WTC11 (cell line): ENCODE measurements around the gene PCBP3.

Experiments
- NR3C1 ChIP-seq: sonication (generic); formaldehyde crosslinking; conservative IDR thresholded peaks from 2 replicates; pipeline ENCODE4 v1.8.1; 2023; ENCODE audit warnings: low read depth, mild to moderate bottlenecking, missing genetic modification reagents
- SP1 ChIP-seq: sonication (generic); formaldehyde crosslinking; conservative IDR thresholded peaks from 2 replicates; pipeline ENCODE4 v1.8.1; 2022; ENCODE audit warnings: missing genetic modification reagents
- ZBTB21 ChIP-seq: sonication (generic); formaldehyde crosslinking; IDR thresholded peaks from 2 replicates; pipeline ENCODE4 v1.8.1; 2023; ENCODE audit warnings: mild to moderate bottlenecking, missing genetic modification reagents, borderline replicate concordance
- TF ChIP-seq, protein P1 (sequence below): sonication (generic); formaldehyde crosslinking; IDR thresholded peaks from 2 replicates; pipeline ENCODE4 v1.8.0; 2022; ENCODE audit warnings: mild to moderate bottlenecking, missing genetic modification reagents
- TF ChIP-seq, protein P2 (sequence below): fragments of 200-600 bp; IDR thresholded peaks from 2 replicates; pipeline ENCODE4 v1.8.0; 2022; ENCODE audit warnings: antibody characterized with exemption
- TF ChIP-seq, protein P3 (sequence below): sonication (generic); formaldehyde crosslinking; IDR thresholded peaks from 2 replicates; pipeline ENCODE4 v1.8.0; 2022; ENCODE audit warnings: mild to moderate bottlenecking, missing genetic modification reagents
- TF ChIP-seq, protein P4 (sequence below): sonication (generic); formaldehyde crosslinking; IDR thresholded peaks from 2 replicates; pipeline ENCODE4 v1.8.1; 2023; ENCODE audit warnings: mild to moderate bottlenecking, missing genetic modification reagents, moderate library complexity
- TF ChIP-seq, protein P5 (sequence below): sonication (generic); formaldehyde crosslinking; IDR thresholded peaks from 2 replicates; pipeline ENCODE4 v1.8.1; 2022; ENCODE audit warnings: mild to moderate bottlenecking, missing genetic modification reagents, moderate library complexity, borderline replicate concordance

DNA sequence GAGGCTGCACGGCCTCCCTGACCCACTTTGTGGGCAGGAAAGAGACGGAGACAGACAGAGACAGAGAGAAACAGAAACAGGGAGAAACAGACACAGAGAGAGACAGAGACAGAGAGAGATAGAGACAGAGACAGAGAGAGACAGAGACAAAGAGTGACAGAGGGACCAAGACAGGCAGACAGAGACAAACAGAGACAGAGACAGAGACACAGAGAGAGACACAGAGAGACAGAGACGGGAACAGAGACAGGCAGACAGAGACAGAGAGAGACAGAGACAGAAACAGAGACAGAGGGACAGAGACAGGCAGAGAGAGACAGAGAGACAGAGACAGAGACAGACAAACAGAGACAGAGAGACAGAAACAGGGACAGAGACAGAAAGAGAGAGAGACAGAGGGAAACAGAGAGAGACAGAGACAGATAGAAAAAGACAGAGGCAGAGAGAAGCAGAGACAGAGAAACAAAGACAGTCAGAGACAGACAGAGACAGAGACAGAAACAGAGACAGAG is 341.1 kb downstream of the PCBP3 start:
- TF ChIP-seq NR3C1 (CRISPR knock-in tag) (no peak), SP1 (CRISPR knock-in tag) (no peak), ZBTB21 (CRISPR knock-in tag) (no peak)
- TF ChIP-seq, protein P1, sequence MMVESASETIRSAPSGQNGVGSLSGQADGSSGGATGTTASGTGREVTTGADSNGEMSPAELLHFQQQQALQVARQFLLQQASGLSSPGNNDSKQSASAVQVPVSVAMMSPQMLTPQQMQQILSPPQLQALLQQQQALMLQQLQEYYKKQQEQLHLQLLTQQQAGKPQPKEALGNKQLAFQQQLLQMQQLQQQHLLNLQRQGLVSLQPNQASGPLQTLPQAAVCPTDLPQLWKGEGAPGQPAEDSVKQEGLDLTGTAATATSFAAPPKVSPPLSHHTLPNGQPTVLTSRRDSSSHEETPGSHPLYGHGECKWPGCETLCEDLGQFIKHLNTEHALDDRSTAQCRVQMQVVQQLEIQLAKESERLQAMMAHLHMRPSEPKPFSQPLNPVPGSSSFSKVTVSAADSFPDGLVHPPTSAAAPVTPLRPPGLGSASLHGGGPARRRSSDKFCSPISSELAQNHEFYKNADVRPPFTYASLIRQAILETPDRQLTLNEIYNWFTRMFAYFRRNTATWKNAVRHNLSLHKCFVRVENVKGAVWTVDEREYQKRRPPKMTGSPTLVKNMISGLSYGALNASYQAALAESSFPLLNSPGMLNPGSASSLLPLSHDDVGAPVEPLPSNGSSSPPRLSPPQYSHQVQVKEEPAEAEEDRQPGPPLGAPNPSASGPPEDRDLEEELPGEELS (CRISPR knock-in tag): no peak
- TF ChIP-seq, protein P2, sequence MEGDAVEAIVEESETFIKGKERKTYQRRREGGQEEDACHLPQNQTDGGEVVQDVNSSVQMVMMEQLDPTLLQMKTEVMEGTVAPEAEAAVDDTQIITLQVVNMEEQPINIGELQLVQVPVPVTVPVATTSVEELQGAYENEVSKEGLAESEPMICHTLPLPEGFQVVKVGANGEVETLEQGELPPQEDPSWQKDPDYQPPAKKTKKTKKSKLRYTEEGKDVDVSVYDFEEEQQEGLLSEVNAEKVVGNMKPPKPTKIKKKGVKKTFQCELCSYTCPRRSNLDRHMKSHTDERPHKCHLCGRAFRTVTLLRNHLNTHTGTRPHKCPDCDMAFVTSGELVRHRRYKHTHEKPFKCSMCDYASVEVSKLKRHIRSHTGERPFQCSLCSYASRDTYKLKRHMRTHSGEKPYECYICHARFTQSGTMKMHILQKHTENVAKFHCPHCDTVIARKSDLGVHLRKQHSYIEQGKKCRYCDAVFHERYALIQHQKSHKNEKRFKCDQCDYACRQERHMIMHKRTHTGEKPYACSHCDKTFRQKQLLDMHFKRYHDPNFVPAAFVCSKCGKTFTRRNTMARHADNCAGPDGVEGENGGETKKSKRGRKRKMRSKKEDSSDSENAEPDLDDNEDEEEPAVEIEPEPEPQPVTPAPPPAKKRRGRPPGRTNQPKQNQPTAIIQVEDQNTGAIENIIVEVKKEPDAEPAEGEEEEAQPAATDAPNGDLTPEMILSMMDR: no peak
- TF ChIP-seq, protein P3, sequence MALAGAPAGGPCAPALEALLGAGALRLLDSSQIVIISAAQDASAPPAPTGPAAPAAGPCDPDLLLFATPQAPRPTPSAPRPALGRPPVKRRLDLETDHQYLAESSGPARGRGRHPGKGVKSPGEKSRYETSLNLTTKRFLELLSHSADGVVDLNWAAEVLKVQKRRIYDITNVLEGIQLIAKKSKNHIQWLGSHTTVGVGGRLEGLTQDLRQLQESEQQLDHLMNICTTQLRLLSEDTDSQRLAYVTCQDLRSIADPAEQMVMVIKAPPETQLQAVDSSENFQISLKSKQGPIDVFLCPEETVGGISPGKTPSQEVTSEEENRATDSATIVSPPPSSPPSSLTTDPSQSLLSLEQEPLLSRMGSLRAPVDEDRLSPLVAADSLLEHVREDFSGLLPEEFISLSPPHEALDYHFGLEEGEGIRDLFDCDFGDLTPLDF: no peak
- TF ChIP-seq, protein P4, sequence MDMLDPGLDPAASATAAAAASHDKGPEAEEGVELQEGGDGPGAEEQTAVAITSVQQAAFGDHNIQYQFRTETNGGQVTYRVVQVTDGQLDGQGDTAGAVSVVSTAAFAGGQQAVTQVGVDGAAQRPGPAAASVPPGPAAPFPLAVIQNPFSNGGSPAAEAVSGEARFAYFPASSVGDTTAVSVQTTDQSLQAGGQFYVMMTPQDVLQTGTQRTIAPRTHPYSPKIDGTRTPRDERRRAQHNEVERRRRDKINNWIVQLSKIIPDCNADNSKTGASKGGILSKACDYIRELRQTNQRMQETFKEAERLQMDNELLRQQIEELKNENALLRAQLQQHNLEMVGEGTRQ (CRISPR knock-in tag): no peak
- TF ChIP-seq, protein P5, sequence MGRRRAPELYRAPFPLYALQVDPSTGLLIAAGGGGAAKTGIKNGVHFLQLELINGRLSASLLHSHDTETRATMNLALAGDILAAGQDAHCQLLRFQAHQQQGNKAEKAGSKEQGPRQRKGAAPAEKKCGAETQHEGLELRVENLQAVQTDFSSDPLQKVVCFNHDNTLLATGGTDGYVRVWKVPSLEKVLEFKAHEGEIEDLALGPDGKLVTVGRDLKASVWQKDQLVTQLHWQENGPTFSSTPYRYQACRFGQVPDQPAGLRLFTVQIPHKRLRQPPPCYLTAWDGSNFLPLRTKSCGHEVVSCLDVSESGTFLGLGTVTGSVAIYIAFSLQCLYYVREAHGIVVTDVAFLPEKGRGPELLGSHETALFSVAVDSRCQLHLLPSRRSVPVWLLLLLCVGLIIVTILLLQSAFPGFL (CRISPR knock-in tag): no peak
